Activated T-helper 17 cell treated with anti-CD3 and anti-CD28 coated beads, Interleukin-2, amount 50 U/mL, for 72 hours (primary cell): Measurements from ENCODE around the gene PKP2. TPM values are rescaled to one million over a fixed set of nuclear protein-coding genes. Genes with fewer than 3 reads are reported as not detected.

Source experiments
- ATAC-seq: fragments of 150-1000 bp; cut with Tn5 transposase; replicated peaks from 2 replicates; pipeline ENCODE4 v1.10.0; 2021; ENCODE audit warnings: mild to moderate bottlenecking, moderate library complexity
- H3K27ac Mint-ChIP-seq: one replicate; pipeline ENCODE4 v1.8.0; 2022; ENCODE audit warnings: mixed read lengths
- H3K27me3 Mint-ChIP-seq: one replicate; pipeline ENCODE4 v1.8.0; 2022; ENCODE audit warnings: mixed read lengths
- H3K36me3 Mint-ChIP-seq: one replicate; pipeline ENCODE4 v1.8.0; 2022; ENCODE audit warnings: low read depth, mild to moderate bottlenecking, mixed read lengths
- H3K4me1 Mint-ChIP-seq: one replicate; pipeline ENCODE4 v1.8.0; 2022; ENCODE audit warnings: mixed read lengths
- H3K4me3 Mint-ChIP-seq: one replicate; pipeline ENCODE4 v1.8.0; 2022; ENCODE audit warnings: mild to moderate bottlenecking, mixed read lengths
- H3K9me3 Mint-ChIP-seq: one replicate; pipeline ENCODE4 v1.8.0; 2022; ENCODE audit warnings: mixed read lengths
- total RNA-seq, 2 donors: library from RNA; stranded (reverse); gene quantifications; one replicate each; pipeline ENCODE4 v1.2.3, GENCODE V29; 2022

PKP2 gene
- total RNA-seq, 2 donors from 2014 or later, result not detected

- peak overlapping the region; percentile 94 for H3K4me3 Mint-ChIP-seq
These were observed 142.5 kb downstream of the PKP2 start for GRCh38 chr12:32754111-32754510.

GRCh38 chr12:32753605-32754004 is 143.0 kb downstream of the PKP2 start:
- peak overlapping the region; percentile 94 for H3K4me3 Mint-ChIP-seq
- peaks cover 10% of the 10 kb centered on the region for H3K4me1 Mint-ChIP-seq
- H3K27ac Mint-ChIP-seq, result peak overlapping the region; percentile 87
- H3K36me3 Mint-ChIP-seq, result peaks cover 59% of the 10 kb centered on the region
- H3K27me3 Mint-ChIP-seq, result no peaks in the 10 kb centered on the region
- ATAC-seq, result no peak
- H3K9me3 Mint-ChIP-seq, result no peaks in the 10 kb centered on the region

More at GRCh38 chr12:32754111-32754510, 142.5 kb downstream of the PKP2 start:
- peaks cover 10% of the 10 kb centered on the region for H3K4me1 Mint-ChIP-seq
- H3K27ac Mint-ChIP-seq, result peak overlapping the region; percentile 87
- H3K9me3 Mint-ChIP-seq, result no peaks in the 10 kb centered on the region
- no peak for ATAC-seq
- H3K27me3 Mint-ChIP-seq, result no peaks in the 10 kb centered on the region
- peaks cover 54% of the 10 kb centered on the region for H3K36me3 Mint-ChIP-seq

GRCh38 chr12:32743264-32743663 is 153.3 kb downstream of the PKP2 start:
- peaks cover 5% of the 10 kb centered on the region for H3K4me1 Mint-ChIP-seq
- peak overlapping the region; percentile 63 for H3K27ac Mint-ChIP-seq
- no peaks in the 10 kb centered on the region for H3K27me3 Mint-ChIP-seq
- ATAC-seq, result peak; percentile 31
- no peaks in the 10 kb centered on the region for H3K9me3 Mint-ChIP-seq
- H3K36me3 Mint-ChIP-seq, result peaks cover 99% of the 10 kb centered on the region
- no peak overlapping the region for H3K4me3 Mint-ChIP-seq

- Mint-ChIP-seq H3K27ac (no peak overlapping the region), H3K36me3 (peaks cover 99% of the 10 kb centered on the region), H3K4me1 (peaks cover 5% of the 10 kb centered on the region), H3K9me3 (no peaks in the 10 kb centered on the region), H3K27me3 (no peaks in the 10 kb centered on the region), H3K4me3 (no peak overlapping the region)
- no peak for ATAC-seq
These were observed 154.4 kb downstream of the PKP2 start for GRCh38 chr12:32742133-32742532.

Other genes with a start within 250 kb of the PKP2 start
- gene DNM1L, start 217.5 kb downstream of the PKP2 start, total RNA-seq, result 10 to 100 TPM; 44.7 to 67.6 TPM
- 10 to 100 TPM; 19.0 to 37.6 TPM for gene YARS2, start 140.9 kb downstream of the PKP2 start, total RNA-seq